Activated CD8-positive, alpha-beta memory T cell treated with anti-CD3 and anti-CD28 coated beads for 24 hours (primary cell): ENCODE results near the gene TAF1B.

Source experiments
- DNase-seq: peaks from one replicate; pipeline ENCODE4 v3.0.0-alpha.2; 2020

The TAF1B gene

GRCh38 chr2:9808334-9809063, 34.8 kb upstream of the TAF1B start:
- no peak for DNase-seq

DNA sequence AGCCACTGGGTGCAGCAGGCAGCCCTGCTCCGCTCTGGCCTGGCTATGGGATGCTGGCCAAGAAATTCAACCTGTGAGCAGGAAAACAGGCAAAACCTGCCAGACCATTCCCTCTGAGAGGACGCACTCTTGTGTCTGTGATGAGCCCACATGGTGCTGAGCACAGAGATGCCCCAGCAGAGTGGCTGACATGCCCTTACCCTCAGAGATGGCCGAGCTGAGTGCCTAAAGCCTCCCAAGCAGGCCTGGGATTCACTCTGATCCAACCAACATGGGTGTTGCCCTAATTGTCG, 34.3 kb upstream of the TAF1B start:
- DNase-seq: no peak

GRCh38 chr2:9809448-9810088, 33.7 kb upstream of the TAF1B start:
- DNase-seq: no peak

DNA sequence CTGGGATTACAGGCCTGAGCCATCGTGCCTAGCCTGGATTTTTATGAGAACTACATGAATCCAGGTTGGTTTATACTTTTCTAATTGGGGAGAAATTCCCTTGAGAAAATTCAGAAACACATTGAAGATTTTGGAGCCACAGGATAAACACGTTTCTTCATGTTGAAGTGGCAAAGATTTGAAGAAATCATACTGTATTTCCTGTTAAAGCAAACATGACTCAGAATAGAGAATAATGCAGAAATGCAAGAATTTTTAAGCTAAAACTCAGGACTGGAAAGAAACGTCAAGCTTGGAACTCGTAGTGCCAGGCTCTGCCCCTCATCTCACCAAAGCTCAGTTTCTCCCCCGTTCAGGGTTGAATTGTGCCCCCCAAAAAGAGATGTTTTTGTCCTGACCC, 32.1 kb upstream of the TAF1B start:
- DNase-seq: no peak

GRCh38 chr2:9811679-9812511, 31.4 kb upstream of the TAF1B start:
- peak; percentile 50 for DNase-seq

DNA sequence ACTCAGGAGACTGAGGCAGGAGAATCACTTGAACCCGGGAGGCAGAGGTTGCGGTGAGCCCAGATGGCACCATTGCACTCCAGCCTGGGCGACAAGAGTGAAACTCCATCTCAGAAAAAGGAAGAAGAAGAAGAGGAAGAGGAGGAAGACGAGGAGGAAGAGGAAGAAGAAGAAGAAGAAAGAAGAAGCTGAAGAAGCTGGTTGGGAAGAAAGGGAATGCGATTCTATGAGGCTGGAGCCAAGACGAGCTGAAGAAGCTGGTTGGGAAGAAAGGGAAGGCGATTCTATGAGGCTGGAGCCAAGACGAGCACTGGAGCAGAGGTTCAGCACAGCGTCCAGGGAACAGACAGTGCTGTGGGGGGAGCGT, 30.3 kb upstream of the TAF1B start:
- no peak for DNase-seq

GRCh38 chr2:9813312-9814128, 29.8 kb upstream of the TAF1B start:
- DNase-seq: peak; percentile 90

- DNase-seq: peak; percentile 53
These were observed 29.0 kb upstream of the TAF1B start for GRCh38 chr2:9814129-9814868.

- DNase-seq: peak; percentile 53
These were observed 28.2 kb upstream of the TAF1B start for GRCh38 chr2:9815076-9815475.

GRCh38 chr2:9815844-9816279, 27.4 kb upstream of the TAF1B start:
- peak; percentile 51 for DNase-seq

GRCh38 chr2:9818097-9818496, 25.2 kb upstream of the TAF1B start:
- no peak for DNase-seq

GRCh38 chr2:9819551-9819950, 23.7 kb upstream of the TAF1B start:
- peak; percentile 32 for DNase-seq

DNA sequence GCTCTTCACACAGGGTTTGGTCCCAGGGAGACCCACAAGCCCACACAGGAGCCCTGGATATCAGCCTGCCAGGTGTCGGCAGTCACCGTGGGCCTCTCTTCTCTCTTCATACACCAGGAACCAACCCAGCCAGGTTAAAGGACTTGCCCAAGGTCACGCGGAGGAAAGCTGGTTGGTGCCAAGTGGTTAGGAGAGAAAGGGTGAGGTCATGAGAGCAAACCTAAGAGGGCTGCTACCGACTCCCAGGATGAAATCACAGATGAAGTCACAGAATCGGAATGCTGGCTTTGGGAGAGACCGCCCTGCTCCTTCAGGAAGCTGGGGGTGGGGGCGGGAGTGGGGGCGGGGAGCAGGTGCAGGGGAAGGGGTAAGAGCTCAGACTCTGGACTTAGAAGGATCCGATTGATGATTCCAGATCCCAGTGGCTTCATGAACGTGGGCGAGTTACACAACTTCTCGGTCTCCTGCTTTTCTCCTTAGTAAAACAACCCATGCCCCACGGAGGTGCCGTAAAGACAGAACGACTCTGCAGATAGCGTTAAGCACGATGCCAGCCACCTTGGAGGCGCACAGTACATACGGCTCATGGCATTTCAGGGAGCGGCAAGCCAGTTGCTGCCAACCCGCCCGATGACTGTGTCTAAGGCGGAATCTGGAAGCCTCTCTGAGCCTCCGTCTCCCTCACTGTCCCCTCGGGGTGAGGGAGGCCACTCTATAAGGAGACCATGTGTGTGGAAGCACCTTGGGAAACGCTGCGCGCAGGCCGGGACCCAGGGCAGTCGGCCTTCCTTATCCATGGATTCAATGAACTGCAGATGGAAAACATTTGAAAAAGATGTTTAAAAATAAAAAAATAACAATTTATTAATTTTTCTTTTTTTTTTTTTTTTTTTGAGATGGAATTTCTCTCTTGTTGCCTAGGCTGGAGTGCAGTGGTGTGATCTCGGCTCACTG, 23.0 kb upstream of the TAF1B start:
- DNase-seq: peak; percentile 40

GRCh38 chr2:9821805-9822445, 21.3 kb upstream of the TAF1B start:
- DNase-seq: peak; percentile 32

GRCh38 chr2:9824441-9824840, 18.8 kb upstream of the TAF1B start:
- no peak for DNase-seq

GRCh38 chr2:9824956-9825720, 18.1 kb upstream of the TAF1B start:
- no peak for DNase-seq

DNA sequence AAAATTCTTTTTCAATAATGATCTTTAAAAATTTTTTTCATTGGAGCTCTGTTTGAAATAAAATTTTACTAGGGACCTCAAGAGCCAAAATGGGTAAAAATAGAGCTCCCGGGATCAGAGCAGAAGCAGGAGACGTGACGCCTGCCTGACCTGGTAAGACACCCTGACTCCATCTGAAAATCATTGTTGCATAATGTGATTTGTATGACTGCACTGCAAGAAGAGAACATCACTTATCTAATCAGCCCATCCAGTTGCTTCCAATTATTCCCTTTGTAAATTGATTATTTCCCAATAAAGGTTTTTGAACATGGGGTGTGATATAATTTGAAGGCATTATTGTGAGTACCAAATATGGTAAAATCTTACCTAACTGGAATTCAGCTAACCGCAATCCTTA, 17.1 kb upstream of the TAF1B start:
- no peak for DNase-seq

DNA sequence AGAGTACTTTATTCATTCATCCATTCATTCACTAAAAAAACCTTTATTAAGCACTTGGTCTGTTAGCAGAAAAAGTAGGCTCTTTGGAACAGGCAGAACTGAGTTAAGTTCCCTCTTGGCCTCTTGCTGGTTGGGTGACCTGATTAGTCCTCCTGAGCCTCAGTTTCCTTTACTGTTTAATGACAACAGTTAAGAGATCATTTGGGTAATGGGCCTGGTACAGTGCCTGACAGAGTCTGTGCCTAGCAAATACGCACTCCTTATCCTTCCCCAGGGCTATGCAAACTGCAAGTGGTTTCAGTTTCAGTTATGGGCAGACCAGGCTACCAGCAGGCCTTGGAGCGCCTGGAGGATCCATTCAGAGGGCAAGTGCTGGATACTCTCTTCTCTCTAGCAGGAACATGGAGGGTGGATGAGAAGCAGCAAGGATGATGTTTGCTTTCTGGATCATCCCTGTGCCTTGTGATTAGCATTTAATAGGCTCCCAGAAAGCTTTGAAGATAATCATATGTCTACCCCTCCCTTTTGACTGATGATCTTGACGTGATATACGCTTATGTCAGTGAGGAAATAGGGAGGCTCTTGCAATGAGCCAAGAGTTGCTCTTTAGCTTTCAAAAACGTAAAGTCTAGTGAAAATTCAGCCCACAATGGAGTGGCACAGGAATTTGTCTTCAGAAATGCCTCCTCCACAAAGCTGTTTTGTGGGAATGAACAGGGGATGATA, 12.4 kb upstream of the TAF1B start:
- DNase-seq: no peak

GRCh38 chr2:9831670-9832069, 11.6 kb upstream of the TAF1B start:
- DNase-seq: no peak
